PC-9 (cell line): Measurements from ENCODE around the gene ETS1. TPM values are rescaled to one million over a fixed set of nuclear protein-coding genes. Genes with fewer than 3 reads are reported as not detected.

Experiments
- BruUV-seq: library from RNA; stranded (reverse); fragments of 400-500 nt; replicated peaks from 2 replicates; lab custom pipeline; 2021; lab: Mats Ljungman, UMichigan
- CTCF ChIA-PET: fragments of 300-600 bp; sonication (Branson Sonifier 250); formaldehyde crosslinking; loops from one replicate; lab custom pipeline; 2022; ENCODE audit warnings: antibody characterized with exemption; lab: Charles Lee
- POLR2A ChIA-PET: fragments of 300-600 bp; sonication (Branson Sonifier 250); formaldehyde crosslinking; loops from one replicate; lab custom pipeline; 2022; ENCODE audit warnings: antibody characterized with exemption; ENCODE audit not compliant: unreplicated experiment; lab: Charles Lee
- DNase-seq, 2 experiments: peaks; one replicate each; pipeline versions ENCODE4 v3.0.0 to v3.0.0-alpha.2; 2015 to 2022; ENCODE audit warnings: mixed read lengths in 1 of 2
- H2AFZ ChIP-seq: fragments of 200-600 bp; sonication (generic); 2 replicates; pipeline ENCODE4 v1.8.1; 2017; ENCODE audit warnings: antibody characterized with exemption
- H3F3A ChIP-seq: fragments of 200-600 bp; sonication (generic); 2 replicates; pipeline ENCODE4 v1.8.1; 2017; ENCODE audit warnings: antibody characterized with exemption, mild to moderate bottlenecking, low read depth; ENCODE audit not compliant: insufficient read depth
- H3K27ac ChIP-seq: fragments of 200-600 bp; sonication (generic); 2 replicates; pipeline ENCODE4 v1.6.1; 2016; ENCODE audit warnings: mixed run types
- H3K27me3 ChIP-seq: fragments of 200-600 bp; sonication (generic); 2 replicates; pipeline ENCODE4 v1.6.1; 2016; ENCODE audit warnings: low read depth, mixed run types; ENCODE audit not compliant: insufficient read depth
- H3K36me3 ChIP-seq: fragments of 200-600 bp; sonication (generic); 2 replicates; pipeline ENCODE4 v1.6.1; 2016; ENCODE audit warnings: low read depth, mixed run types
- H3K4me1 ChIP-seq: fragments of 200-600 bp; sonication (generic); replicated peaks from 2 replicates; pipeline ENCODE4 v1.6.1; 2016; ENCODE audit warnings: mixed run types; ENCODE audit not compliant: insufficient read depth
- H3K4me2 ChIP-seq: fragments of 200-600 bp; sonication (generic); 2 replicates; pipeline ENCODE4 v1.6.1; 2017; ENCODE audit warnings: mixed run types
- H3K4me3 ChIP-seq: fragments of 200-600 bp; sonication (generic); 2 replicates; pipeline ENCODE4 v1.6.1; 2016; ENCODE audit warnings: mixed run types
- H3K79me2 ChIP-seq: fragments of 200-600 bp; sonication (generic); 2 replicates; pipeline ENCODE4 v1.6.1; 2017; ENCODE audit warnings: low read depth, mixed run types
- H3K9me2 ChIP-seq: fragments of 200-600 bp; sonication (generic); 2 replicates; pipeline ENCODE4 v1.8.1; 2017; ENCODE audit warnings: mild to moderate bottlenecking; ENCODE audit not compliant: insufficient read depth
- H3K9me3 ChIP-seq: fragments of 200-600 bp; sonication (generic); 2 replicates; pipeline ENCODE4 v1.8.1; 2016; ENCODE audit warnings: low read depth; ENCODE audit not compliant: insufficient read depth
- H4K20me1 ChIP-seq: fragments of 200-600 bp; sonication (generic); 2 replicates; pipeline ENCODE4 v1.8.1; 2017; ENCODE audit not compliant: insufficient read depth
- CTCF ChIP-seq: fragments of 200-600 bp; sonication (generic); conservative IDR thresholded peaks from 2 replicates; pipeline ENCODE4 v1.6.1; 2017; ENCODE audit warnings: mixed run types, antibody characterized with exemption, mild to moderate bottlenecking, moderate library complexity
- EZH2 ChIP-seq: fragments of 200-600 bp; sonication (generic); IDR thresholded peaks from 2 replicates; pipeline ENCODE4 v1.8.0; 2017; ENCODE audit warnings: antibody characterized with exemption, low read depth
- intact Hi-C: fragments of 100-400 bp; cut with micrococcal nuclease; formaldehyde crosslinking; loops from one replicate; pipeline ENCODE4 v1.10.0; 2022; ENCODE audit not compliant: unreplicated experiment
- total RNA-seq: library from RNA; stranded (reverse); gene quantifications from 2 replicates; pipeline ENCODE4 v1.2.3, GENCODE V29; 2021

The ETS1 gene
- total RNA-seq, 1 experiment from 2014 or later, result 23.3 TPM

GRCh38 chr11:128520888-128521681, 66.3 kb downstream of the ETS1 start:
- Histone ChIP-seq H3K4me2 (peak overlapping the region; percentile 86), H3K9me3 (no peaks in the 10 kb centered on the region), H3F3A (peaks cover 11% of the 10 kb centered on the region), H3K36me3 (no peaks in the 10 kb centered on the region), H3K4me1 (peaks cover 69% of the 10 kb centered on the region), H2AFZ (no peak overlapping the region), H3K79me2 (peaks cover 58% of the 10 kb centered on the region), H4K20me1 (no peaks in the 10 kb centered on the region; the same call in 1 of the 2 replicates), H3K27ac (peak overlapping the region; percentile 89), H3K27me3 (no peaks in the 10 kb centered on the region), H3K4me3 (peak overlapping the region; percentile 91), H3K9me2 (no peaks in the 10 kb centered on the region)
- intact Hi-C loops, result loop anchor here (1.0 to 5.0 kb wide), 3 partner anchors 14 to 659 kb away; no protein-coding TSS in a partner anchor
- POLR2A ChIA-PET, result interaction anchor here (0.5 to 0.6 kb wide), 3 partner anchors 23 to 50 kb away, joined by 3 read pairs; no protein-coding TSS in a partner anchor
- BruUV-seq, result TSS peak; percentile 32
- CTCF ChIA-PET, result interaction anchor here (0.6 kb wide), 1 partner anchor 257 kb away, joined by 4 read pairs; no protein-coding TSS in a partner anchor
- no peak for DNase-seq
- TF ChIP-seq CTCF (no peak), EZH2 (no peak)

GRCh38 chr11:128520206-128520887, 67.0 kb downstream of the ETS1 start:
- intact Hi-C loops, result loop anchor here (5.0 kb wide), 2 partner anchors 228 to 658 kb away; no protein-coding TSS in a partner anchor
- Histone ChIP-seq H3K9me2 (no peaks in the 10 kb centered on the region), H3F3A (peaks cover 8% of the 10 kb centered on the region), H3K27me3 (no peaks in the 10 kb centered on the region), H2AFZ (no peak overlapping the region), H3K4me3 (peak overlapping the region; percentile 91), H3K27ac (0 out of 2 replicates have a peak overlapping the region, but pooled peaks have one; percentile 89), H3K36me3 (no peaks in the 10 kb centered on the region), H3K4me2 (peak overlapping the region; percentile 86), H3K4me1 (peaks cover 62% of the 10 kb centered on the region), H3K9me3 (no peaks in the 10 kb centered on the region), H3K79me2 (peaks cover 66% of the 10 kb centered on the region), H4K20me1 (no peaks in the 10 kb centered on the region; the same call in 1 of the 2 replicates)
- BruUV-seq, result no TSS peak
- ChIA-PET POLR2A (no interaction called here), CTCF (interaction anchor here (0.6 to 0.7 kb wide), 2 partner anchors 120 to 258 kb away, joined by 3 to 4 read pairs; no protein-coding TSS in a partner anchor)
- TF ChIP-seq EZH2, result no peak
- TF ChIP-seq CTCF, result no peak
- no peak for DNase-seq

GRCh38 chr11:128519338-128519737, 68.0 kb downstream of the ETS1 start:
- TF ChIP-seq EZH2 (no peak), CTCF (no peak)
- BruUV-seq, result no TSS peak
- Histone ChIP-seq H3K27me3 (no peaks in the 10 kb centered on the region), H4K20me1 (no peaks in the 10 kb centered on the region; the same call in 1 of the 2 replicates), H3K27ac (no peak overlapping the region), H3K79me2 (peaks cover 76% of the 10 kb centered on the region), H3K4me1 (peaks cover 54% of the 10 kb centered on the region), H3K36me3 (no peaks in the 10 kb centered on the region), H3F3A (peaks cover 8% of the 10 kb centered on the region), H3K4me2 (peak overlapping the region; percentile 86), H3K9me3 (no peaks in the 10 kb centered on the region), H3K4me3 (no peak overlapping the region), H3K9me2 (no peaks in the 10 kb centered on the region), H2AFZ (no peak overlapping the region)
- intact Hi-C loops, result no loop called here
- DNase-seq, result no peak
- ChIA-PET POLR2A (no interaction called here), CTCF (no interaction called here)
